IPS-NIHi7 (cell line): ENCODE data around the gene CGB5.

ENCODE experiments used
- DNase-seq: peaks from one replicate; pipeline ENCODE4 v3.0.0; 2012; ENCODE audit warnings: mixed read lengths; ENCODE audit errors: extremely low spot score

The CGB5 gene

GRCh38 chr19:49085020-49085867 is 41.6 kb downstream of the CGB5 start, which contains the start of gene SNRNP70:
SNRNP70 (plus strand) TSS chr19:49085451; CDS start chr19:49086415, 964 bp downstream.
- peak; percentile 99 for DNase-seq

DNA sequence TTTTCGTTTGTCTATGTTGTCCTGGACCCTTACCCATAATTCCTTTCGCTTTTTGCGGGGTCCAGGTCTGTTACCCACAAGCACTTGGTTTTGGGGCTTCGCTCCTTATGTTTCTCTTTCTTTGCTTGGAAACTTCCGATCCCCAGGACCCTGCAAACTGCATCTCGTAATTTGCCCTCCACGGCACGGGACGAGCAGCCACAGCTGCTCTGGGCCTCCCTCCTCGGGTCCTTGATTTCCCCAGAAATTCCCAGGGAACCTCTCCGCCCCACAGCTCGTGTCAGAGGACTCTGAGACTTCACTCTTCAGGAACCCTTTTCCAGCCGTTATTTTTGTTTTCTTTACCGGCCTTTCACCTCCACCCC is 42.2 kb downstream of the CGB5 start:
- peak; percentile 22 for DNase-seq

DNA sequence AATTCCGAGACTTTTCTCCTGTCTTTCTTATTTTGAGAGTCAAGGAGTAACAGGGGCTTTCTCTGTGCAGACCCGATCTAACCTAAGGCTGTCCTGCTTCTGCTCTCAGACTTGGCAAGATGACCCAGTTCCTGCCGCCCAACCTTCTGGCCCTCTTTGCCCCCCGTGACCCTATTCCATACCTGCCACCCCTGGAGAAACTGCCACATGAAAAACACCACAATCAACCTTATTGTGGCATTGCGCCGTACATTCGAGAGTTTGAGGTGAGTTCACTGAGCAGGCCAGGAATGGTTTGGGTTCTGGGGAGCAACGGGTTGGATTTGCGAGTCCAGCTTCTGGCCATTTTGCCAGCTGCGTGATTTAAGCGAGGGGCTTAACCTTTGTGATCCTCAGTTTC is 42.6 kb downstream of the CGB5 start:
- DNase-seq: no peak

- no peak for DNase-seq
These were observed 47.9 kb downstream of the CGB5 start for GRCh38 chr19:49091391-49092038.

GRCh38 chr19:49092686-49093085 is 49.0 kb downstream of the CGB5 start:
- no peak for DNase-seq
